Measurements from ENCODE around the gene INPP1.

INPP1 gene

DNA sequence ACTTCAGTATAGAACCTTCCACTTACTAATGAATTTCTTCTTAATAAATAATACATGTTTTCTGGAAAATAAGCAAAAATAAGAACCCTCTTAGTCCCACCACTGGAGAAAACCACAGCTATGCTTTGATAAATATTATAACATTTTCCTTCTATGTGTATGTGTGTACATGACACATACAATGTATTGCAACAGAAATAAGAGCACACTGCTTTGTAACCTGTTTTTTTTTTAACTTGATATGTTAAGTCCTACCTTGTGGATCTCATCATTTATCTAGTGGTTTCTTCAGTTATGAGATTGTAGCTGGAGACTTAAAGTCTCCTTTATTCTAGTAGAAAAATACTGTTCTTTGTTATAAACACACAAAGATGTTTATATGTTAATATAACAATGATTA lies 17.2 kb downstream of the INPP1 start:
- no peak for DNase-seq
- Histone ChIP-seq H3K4me1 (peaks cover 0 to 16% (median 9%) of the 10 kb centered on the region in 4 donors), H3K4me3 (no peak overlapping the region), H3K27me3 (no peaks in the 10 kb centered on the region), H3K36me3 (peaks cover 0 to 13% (median 5%) of the 10 kb centered on the region in 3 donors), H3K27ac (peak overlapping the region; percentile 53), H3K9me3 (no peaks in the 10 kb centered on the region)
- intact Hi-C loops (cut with DNase I; ENCODE audit: low total_unique reads) = no loop called here
- TF ChIP-seq, protein P1, sequence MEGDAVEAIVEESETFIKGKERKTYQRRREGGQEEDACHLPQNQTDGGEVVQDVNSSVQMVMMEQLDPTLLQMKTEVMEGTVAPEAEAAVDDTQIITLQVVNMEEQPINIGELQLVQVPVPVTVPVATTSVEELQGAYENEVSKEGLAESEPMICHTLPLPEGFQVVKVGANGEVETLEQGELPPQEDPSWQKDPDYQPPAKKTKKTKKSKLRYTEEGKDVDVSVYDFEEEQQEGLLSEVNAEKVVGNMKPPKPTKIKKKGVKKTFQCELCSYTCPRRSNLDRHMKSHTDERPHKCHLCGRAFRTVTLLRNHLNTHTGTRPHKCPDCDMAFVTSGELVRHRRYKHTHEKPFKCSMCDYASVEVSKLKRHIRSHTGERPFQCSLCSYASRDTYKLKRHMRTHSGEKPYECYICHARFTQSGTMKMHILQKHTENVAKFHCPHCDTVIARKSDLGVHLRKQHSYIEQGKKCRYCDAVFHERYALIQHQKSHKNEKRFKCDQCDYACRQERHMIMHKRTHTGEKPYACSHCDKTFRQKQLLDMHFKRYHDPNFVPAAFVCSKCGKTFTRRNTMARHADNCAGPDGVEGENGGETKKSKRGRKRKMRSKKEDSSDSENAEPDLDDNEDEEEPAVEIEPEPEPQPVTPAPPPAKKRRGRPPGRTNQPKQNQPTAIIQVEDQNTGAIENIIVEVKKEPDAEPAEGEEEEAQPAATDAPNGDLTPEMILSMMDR (IDR thresholded peaks at IDR 0.05) = no peak

DNA sequence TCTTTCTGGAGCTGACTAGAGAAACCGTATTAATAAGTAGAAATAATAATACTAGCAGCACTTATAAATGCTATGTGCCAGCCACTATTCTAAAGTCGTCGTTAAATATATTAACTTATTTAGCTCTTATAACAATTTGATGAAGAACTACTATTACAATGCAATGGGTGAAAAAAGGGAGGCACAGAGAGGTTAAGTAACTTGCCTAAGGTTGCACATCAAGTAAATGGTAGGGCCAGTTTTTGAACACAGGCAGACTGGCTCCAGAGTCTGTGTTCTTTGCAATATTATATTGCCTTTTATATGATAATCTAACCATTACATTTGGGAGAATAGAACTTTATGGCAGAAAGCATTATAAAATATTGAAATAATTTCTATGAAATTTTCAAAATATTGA lies 17.6 kb downstream of the INPP1 start:
- Histone ChIP-seq H3K27ac (no peak overlapping the region), H3K4me3 (no peak overlapping the region)
- DNase-seq = no peak

DNA sequence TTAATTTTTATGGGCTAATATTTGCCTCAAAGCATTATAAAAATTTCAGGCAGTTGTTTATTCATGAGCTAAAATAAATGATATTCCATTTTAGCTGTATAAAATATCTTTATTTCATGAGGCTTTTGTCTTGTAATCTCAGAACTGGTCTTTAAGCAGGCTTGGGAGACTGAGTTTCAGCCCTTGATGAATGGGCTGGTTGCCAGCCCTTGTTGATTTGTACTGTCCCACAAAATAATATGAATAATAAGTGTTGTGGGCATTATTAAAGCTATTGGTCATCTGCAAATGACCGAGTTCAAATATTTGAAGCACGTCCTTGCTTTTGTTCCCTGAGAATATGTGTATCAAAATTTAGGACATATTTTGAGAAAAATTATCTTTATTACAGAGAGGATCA lies 18.2 kb downstream of the INPP1 start:
- no peak overlapping the region for H3K27ac ChIP-seq
- peaks cover 6 to 13% (median 7%) of the 10 kb centered on the region in 3 donors for H3K36me3 ChIP-seq
- no peaks in the 10 kb centered on the region for H3K9me3 ChIP-seq
- H3K4me1 ChIP-seq = peaks cover 0 to 16% (median 9%) of the 10 kb centered on the region in 4 donors
- no peak overlapping the region for H3K4me3 ChIP-seq
- DNase-seq = no peak
- TF ChIP-seq, protein P1 (IDR thresholded peaks at IDR 0.05) = no peak
- H3K27me3 ChIP-seq = no peaks in the 10 kb centered on the region
- intact Hi-C loops (cut with DNase I; ENCODE audit: low total_unique reads) = no loop called here

More for the DNA sequence above, 17.6 kb downstream of the INPP1 start:
- intact Hi-C loops (cut with DNase I; ENCODE audit: low total_unique reads) = no loop called here
- H3K9me3 ChIP-seq = no peaks in the 10 kb centered on the region
- peaks cover 1 to 13% (median 5%) of the 10 kb centered on the region in 3 donors for H3K36me3 ChIP-seq
- peaks cover 0 to 16% (median 9%) of the 10 kb centered on the region in 4 donors for H3K4me1 ChIP-seq
- H3K27me3 ChIP-seq = no peaks in the 10 kb centered on the region
- TF ChIP-seq, protein P1 (IDR thresholded peaks at IDR 0.05) = no peak

DNA sequence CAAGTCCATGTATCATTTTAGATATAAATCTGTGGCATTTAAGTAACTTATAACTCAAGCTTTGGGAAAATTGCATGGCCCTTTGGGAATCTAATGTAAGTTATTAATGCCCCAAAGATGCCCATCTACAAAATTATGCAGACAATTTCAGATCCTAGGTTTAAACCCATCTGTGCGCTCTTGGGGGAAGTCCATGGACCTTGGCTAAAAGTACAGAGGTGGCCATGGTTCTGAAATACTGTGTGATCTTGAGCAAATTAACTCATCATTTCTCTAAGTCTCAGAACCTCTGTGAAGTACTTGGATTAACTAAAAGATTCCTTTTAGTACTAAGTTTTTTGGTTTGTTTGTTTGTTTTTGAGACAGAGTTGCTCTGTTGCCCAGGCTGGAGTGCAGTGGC lies 19.5 kb downstream of the INPP1 start:
- Histone ChIP-seq H3K36me3 (peaks cover 19 to 22% (median 19%) of the 10 kb centered on the region in 3 donors), H3K27ac (no peak overlapping the region), H3K9me3 (no peaks in the 10 kb centered on the region), H3K27me3 (no peaks in the 10 kb centered on the region), H3K4me1 (peaks cover 0 to 16% (median 9%) of the 10 kb centered on the region in 4 donors), H3K4me3 (no peak overlapping the region)
- TF ChIP-seq, protein P1 (IDR thresholded peaks at IDR 0.05) = no peak
- DNase-seq = no peak
- intact Hi-C loops (cut with DNase I; ENCODE audit: low total_unique reads) = no loop called here

DNA sequence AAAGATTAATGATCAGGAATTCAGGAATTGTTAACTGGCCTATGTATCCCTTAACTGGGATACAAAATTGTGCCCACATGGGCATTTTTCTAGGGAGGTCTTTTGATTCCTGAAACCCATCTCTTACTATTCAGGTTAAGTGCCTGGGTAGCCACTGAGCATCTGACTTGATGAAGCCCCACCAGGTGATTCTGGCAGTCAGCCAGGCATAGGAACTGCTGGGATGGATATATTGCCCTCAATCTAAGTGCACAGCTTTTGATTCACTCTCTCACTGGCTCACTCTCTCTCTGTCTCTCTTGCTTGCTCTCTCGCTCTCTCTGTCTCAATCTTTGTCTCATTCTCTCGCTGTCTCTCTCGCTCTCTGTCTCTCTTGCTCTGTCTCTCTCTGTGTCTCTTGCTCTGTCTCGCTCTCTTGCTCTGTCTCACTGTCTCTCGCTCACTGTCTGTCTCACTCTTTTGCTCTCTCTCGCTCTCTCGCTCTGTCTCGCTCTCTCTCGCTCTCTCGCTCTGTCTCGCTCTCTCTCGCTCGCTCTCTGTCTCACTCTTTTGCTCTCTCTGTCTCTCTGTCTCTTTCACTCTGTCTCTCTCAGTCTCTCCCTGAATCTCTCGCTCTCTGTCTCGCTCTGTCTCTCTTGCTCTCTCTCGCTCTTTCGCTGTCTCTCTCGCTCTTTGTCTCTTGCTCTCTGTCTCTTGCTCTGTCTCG lies 22.3 kb downstream of the INPP1 start:
- Histone ChIP-seq H3K4me3 (no peak overlapping the region), H3K27me3 (no peaks in the 10 kb centered on the region), H3K4me1 (no peaks in the 10 kb centered on the region), H3K27ac (no peak overlapping the region), H3K9me3 (no peaks in the 10 kb centered on the region), H3K36me3 (peaks cover 22 to 45% (median 34%) of the 10 kb centered on the region in 3 donors)
- DNase-seq = no peak
- intact Hi-C loops (cut with DNase I; ENCODE audit: low total_unique reads) = no loop called here
- TF ChIP-seq, protein P1 (IDR thresholded peaks at IDR 0.05) = no peak

Measured in tibial artery (tissue), 4 donors.